HG02938 (cell line): ENCODE results near the gene TYK2.
"Not testable (repeated sequence)": the region's sequence is repeated elsewhere in the genome, so short reads cannot be mapped to it uniquely, and the experiment has no call there.

Experiments used
- ATAC-seq: cut with Tn5 transposase; IDR thresholded peaks from one replicate; pipeline ENCODE4 v1.9.1; 2021; ENCODE audit warnings: mild to moderate bottlenecking, moderate library complexity; ENCODE audit not compliant: unreplicated experiment

Gene TYK2

DNA sequence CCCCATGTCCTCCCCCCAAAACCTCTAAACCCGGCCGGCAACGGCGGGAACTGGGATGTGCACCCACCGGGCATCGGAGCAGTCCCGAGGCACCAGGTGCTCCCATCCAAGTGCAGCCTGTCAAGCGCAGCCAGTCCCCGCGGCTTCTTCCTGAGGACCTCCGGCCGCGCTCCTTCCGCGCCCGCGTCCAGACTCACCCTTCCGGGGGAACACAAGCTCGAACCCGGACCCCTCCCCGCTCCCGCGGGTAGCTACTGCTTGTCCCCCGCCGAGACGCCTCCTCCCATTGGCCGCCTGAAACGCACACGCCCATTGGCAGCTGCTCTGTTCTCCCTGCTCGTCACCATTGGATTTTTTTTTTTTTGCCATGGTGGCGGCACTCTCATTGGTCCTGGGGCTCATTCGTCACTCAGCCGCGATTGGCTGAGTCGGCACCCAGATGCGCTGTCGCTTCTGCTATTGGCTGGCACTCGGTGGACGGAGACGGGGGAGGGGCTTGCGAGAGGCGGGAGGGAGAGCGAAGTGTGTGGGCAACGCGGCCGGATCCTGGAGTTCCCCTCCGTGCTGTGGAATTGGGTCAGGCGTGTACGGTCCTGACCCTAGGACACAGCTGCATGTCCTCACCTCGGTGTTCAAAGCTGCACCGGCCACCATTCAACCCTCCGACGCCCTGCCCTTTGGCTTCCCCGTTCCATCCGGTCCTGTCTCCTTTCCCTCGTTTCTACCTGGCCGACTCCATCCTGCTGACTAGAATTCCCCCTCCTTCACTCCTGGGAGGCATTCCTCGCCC is at the start of gene TYK2:
TSS of gene TYK2 (minus strand) at position 260 of the 790 bp plus-strand sequence. CDS start 2,166 bp downstream, outside the sequence.
- peak; percentile 84 for ATAC-seq

DNA sequence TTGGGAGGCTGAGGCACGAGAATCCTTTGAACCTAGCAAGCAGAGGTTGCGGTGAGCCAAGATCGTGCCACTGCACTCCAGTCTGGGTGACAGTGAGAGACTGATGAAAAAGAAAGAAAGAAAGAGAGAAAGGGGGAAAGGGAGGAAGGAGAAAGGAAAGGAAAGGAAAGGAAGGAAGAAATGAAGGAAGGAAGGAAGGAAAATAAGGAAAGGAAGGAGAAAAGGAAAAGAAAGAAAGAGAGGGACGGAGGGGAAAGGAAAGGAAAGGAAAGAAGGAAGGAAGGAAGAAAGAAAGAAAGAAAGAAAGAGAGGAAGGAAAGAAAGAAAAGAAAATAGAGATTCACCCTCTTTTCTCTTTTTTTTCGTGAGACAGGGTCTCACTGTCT is 48.6 kb upstream of the TYK2 start:
- ATAC-seq: no peak

DNA sequence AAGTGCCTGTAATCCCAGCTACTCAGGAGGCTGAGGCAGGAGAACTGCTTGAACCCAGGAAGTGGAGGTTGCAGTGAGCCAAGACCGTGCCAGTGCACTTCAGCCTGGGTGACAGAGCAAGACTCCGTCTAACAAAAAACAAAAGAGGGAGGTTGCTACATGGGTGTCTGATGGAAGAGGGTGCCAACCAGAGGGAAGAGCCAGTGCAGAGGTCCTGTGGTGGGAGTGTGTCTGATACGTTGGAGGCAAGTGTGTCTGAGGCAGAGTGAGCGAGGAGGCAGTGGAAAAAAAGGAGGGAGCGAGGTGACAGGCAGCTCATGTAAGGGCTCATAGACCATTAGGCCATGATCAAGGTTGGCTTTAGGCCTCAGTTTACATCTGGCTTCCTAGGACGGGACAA is 46.8 kb upstream of the TYK2 start:
- no peak for ATAC-seq

DNA sequence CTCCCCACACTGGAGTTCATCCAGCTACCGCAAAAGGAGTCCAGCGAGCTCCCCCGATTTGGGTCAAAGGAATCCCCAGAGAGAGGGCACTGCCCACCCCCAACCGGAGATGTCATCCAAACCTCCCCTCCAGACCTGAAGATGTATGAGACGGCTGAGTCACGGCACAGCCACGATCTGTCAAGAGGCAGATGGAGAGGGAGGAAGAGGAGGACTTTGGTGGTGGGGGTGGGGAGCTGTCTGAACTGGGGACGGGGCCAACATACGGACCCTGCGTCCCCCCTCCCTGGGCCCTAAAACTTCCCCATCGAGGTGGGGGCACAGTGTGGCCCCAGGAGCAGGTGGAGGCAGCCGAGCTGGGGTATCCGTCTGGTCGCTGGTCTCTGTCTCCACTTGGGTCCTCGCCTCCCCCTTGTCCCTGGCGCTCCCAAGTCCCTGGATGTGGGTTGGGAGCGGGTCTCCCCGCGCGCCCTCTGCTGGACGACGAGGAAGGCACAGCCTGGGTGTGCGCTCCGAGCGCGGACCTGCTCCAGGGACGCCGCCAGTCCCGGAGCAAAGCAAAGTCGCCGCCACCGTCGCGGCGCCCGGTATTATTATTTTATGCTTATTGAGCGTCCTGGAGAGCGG is 43.8 kb upstream of the TYK2 start:
- no peak for ATAC-seq

DNA sequence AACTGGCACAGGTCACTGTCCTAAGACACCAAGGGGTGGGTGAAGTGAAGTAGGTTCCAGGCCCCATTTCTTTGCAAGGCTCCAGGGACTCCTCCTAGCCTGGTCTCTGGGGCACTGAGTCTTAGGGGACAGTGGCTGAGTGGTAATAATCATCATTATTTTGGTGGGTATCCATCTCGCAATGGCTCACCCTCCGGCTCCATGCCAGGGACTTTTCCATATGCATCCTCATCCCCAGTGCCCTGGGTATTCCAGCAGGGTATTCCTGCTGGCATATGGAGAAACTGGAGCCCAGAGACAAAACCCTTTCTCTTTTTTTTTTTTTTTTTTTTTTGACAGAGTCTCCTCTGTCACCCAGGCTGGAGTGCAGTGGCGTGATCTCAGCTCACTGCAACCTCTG is 42.5 kb upstream of the TYK2 start:
- ATAC-seq: no peak

DNA sequence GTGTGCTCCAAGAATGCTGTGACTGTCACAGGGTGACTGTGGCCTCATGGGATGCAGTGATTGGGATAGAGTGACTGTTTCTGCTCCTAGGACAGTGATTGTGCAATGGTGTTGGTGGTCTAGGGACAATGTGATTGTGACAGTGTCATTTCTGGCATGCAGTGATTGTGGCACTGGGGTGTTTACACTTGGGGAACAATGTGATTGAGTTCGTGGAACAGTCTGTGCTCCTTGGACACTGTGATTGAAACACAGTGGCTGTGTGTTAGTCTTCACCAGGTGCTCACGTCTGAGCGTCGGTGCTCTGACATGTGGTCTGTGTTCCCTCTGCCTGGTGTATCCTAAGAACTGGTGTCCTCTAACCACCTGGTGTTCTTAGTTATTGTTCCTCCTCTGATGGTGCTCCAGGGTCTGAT is 41.7 kb upstream of the TYK2 start:
- ATAC-seq: no peak

DNA sequence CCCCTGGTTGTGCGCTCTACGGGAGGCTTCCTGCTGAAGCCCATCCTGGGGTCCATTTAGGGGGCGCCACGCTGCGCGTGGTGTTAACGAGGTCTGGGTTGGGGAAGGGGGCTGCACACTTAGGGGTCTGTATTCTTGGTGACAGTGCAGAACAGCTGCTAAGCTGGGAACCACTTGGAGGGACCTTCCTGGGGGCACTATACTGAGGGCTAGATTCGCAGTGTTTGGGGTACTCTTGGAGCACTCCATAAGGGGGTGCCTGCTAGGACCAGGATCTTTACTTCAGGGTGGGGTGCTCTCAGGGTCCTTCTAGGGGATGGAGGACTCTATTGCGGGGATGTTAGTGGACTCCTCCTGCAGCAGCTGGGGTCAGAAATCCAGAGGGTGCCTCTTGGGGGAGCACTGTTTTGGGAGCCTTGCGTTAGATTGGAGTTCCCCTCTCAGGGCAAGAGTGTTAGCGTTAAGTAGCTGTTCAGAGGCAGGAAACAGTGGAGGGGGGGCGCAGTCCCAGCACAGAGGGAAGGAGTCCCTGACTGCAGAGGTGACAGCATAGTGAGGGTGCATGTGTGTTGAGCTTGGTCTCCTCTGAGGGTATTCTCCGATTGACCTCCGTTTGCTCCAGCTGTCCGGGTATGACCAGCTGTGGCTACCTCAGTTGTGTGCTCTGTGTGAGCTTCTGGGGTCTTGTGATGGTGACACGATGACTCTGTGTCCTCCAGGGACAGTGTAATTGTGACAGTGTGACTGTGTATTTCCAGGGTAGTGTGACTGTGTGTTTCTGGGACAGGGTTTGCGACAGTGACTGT is 41.1 kb upstream of the TYK2 start:
- ATAC-seq: no peak

DNA sequence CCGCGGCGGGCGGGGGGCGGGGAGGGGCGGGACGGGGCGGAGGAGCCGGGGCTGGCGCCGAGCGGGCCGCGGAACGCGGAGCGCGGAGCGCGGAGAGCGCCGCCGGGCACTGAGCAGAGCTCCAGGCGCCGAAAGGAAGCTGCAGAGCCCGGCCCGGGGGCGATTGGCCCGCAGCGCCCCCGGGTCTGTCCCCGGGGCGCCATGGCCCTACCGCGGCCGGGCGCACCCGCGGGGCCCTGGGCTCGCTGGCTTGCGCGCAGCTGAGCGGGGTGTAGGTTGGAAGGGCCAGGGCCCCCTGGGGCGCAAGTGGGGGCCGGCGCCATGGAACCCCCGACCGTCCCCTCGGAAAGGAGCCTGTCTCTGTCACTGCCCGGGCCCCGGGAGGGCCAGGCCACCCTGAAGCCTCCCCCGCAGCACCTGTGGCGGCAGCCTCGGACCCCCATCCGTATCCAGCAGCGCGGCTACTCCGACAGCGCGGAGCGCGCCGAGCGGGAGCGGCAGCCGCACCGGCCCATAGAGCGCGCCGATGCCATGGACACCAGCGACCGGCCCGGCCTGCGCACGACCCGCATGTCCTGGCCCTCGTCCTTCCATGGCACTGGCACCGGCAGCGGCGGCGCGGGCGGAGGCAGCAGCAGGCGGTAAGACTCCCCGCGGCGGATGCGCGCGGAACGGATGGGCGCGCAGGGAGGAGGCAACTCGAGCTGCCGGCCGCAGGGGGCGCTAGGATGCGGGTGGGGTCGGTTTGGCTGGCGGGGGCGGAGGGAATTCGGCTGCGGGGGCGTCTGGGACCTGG is 40.3 kb upstream of the TYK2 start, which contains the start of gene PDE4A:
TSS of gene PDE4A (plus strand) at position 95 of the 796 bp plus-strand sequence. CDS start at position 322, 227 bp downstream.
- ATAC-seq: no peak

DNA sequence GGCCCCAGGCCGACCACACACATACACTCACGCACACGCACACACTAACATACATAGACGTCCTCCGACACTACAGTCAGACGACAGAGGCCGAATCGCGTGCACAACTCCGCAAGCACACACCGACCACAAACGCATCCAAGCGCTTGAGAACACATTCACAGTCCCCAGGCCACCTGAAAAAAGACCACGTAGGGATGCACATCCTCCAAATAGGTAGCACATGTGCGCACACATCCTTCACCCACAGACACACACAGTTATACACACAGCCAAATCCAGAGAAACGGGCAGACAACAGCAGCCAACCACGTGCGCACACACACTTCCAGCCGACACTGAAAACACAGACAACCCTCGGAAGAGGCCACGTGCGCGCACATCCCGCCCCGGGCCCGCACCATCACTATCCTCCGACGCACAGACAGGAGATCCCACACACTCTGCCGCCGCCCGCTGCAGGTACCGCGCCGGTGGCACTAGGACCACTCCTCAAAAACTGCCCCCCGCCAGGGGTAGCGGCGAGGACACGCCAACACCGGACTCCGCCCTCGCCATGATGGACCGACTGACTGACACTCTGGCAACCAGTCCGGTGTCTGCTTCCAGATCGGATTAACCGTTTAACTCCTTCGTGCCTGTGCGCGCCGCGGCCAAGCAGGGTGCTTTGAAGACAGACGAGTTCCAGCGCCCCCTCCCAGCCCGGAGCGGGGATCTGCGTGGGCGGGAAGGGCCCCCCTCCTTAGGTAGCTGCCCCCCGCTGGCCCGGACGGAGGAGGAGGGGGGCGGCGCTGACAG is 39.5 kb upstream of the TYK2 start:
- no peak for ATAC-seq

DNA sequence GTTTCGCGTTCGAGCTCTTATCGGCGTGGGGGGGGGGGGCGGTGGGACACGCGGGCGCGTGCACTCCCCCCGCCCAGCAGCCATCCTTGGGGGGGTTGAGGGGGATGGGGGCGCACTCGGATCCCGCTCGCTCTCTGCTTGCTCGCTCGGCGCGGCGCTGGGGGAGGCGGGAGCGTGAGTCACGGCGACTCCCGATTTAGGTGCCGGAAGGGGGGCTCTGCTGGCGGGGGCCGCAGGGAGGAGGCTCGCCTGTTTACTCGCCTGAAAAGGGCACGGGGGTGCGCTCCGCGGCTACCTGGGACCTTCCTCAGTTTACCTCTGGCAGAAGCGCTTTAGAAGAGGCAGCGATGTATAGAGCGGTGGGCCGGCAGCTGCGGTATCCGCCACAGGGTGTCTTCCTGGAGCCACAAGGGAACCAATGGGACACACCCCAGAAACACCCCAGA is 38.9 kb upstream of the TYK2 start:
- ATAC-seq: no peak

DNA sequence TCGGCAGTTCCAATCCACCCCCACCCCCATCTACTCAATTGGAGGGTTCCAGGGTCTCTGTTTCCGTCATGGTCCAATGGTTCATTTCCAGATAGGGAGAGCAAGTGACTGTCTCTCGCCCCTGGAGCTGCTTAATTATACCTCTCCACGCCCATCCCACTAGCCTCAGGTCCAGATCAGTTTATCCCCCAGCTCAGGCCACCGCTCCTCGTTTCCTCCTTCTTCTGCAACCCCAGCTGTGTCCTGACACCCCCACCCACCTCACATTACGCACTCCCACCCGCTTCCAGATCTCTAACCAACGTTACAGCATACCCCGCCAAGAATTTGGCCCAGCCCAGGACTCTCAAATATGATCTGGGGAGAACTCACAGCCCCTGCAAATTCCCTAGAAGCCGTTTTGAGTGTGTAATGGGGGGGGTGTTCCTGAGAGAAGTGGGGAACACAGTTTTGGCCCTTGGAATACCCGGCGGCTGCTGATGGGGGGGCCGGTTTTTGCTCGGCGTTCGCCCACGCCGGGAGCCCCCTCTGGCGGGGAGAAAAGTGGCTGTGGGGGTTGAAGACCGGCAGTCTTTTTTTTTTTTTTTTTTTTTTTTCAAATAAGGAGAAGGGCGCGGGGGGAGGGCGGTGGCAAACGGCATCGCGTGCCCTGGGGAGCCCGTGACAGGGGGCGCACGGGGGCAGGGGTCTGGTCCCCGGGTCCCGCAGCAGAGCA is 38.3 kb upstream of the TYK2 start:
- no peak for ATAC-seq

DNA sequence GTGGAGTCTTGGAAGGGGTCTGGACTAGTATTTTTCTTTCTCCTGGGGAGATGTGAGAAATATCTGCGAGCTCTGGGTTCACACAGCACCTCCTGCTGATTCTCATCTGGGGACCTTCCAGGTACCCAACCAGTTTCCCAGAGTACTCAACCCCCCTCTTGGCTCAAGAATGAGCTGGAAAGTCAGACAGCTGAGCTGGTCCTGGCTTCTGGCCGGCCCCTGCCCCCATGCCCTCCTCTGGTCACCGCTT is 37.8 kb upstream of the TYK2 start:
- ATAC-seq: no peak

DNA sequence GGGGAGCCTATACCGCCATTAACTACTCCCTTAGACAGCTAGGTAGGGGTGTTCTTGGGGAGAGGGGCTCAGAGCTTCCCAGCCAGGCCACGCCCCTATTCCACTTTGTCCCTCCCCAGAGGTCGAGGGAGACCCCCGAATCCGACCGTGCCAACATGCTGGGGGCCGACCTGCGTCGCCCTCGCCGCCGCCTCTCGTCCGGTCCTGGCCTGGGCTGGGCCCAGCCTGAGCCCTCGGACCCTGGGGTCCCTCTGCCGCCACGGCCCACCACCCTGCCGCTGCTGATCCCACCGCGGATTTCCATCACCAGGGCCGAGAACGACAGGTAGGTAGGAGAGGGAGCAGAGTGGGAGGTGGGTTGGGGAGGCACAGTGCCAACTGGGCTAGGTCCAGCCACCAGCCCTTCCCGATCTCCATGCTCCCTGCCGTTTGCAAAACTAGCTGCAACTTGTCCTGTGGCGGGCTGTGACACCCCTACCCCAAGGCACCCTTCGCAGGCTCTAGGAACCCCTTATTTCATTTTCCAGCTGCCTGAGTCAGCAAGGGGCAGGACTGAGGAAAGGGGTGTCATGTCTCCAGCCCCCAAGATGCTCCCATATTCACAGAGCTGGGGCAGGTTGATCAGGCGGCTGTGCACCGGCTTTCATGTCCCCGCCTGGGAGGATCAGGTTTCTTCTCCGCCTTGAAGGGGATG is 37.3 kb upstream of the TYK2 start:
- ATAC-seq: no peak

DNA sequence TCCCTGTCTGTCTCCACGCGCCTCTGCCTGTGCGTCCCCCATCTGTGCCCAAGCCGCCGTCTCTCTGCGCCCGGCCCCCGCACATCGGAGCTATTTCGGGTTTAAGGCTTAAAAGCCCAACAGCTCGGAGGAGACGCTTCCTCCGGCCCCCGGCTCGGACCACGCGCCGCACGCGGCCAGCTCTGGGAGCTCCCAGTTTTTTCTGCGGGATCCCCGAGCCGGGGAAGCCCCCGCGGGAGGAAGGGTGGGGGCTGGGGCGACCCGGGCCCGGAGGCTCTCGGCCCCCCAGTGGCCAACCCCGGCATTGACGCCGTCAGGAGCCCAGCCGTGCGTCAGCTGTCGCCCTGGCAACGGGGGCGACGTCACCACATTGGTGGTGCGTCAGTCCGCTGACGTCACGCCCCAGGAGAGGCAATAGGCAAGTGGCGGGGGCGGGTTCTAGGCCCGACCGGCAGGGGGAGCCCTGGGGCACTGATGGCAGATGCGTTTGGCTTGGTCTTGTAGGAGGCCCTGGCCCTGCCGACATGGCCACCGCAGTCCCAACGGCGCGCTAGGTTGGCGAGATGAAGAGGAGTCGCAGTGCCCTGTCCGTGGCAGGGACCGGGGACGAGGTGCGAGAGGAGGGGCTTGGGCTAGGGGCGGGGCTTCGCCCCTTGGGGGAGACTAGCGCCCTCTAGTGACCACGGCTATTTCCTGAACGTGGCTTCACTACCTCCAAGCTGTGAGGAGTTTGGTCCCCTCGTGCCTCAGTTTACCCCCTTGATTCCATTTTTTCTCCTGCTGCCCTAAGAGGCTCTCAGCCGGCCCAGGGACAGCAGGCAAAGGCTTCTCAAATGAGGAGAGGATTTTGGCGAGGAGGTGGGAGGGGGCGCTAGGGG is 36.2 kb upstream of the TYK2 start:
- peak; percentile 34 for ATAC-seq

DNA sequence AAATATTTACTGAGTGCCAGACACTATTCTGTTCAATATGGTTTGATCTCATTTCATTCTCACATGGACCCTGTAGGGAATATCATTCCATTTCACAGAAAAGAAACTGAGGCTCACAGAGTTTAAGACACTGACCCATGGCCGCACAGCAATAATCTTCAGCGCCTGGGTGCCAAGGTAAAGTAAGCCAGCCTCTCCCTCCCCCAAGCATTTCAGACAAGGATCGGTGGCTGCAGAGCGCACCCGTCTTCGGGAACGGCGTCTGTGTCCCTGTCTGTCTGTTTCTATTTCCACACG is 35.7 kb upstream of the TYK2 start:
- no peak for ATAC-seq

DNA sequence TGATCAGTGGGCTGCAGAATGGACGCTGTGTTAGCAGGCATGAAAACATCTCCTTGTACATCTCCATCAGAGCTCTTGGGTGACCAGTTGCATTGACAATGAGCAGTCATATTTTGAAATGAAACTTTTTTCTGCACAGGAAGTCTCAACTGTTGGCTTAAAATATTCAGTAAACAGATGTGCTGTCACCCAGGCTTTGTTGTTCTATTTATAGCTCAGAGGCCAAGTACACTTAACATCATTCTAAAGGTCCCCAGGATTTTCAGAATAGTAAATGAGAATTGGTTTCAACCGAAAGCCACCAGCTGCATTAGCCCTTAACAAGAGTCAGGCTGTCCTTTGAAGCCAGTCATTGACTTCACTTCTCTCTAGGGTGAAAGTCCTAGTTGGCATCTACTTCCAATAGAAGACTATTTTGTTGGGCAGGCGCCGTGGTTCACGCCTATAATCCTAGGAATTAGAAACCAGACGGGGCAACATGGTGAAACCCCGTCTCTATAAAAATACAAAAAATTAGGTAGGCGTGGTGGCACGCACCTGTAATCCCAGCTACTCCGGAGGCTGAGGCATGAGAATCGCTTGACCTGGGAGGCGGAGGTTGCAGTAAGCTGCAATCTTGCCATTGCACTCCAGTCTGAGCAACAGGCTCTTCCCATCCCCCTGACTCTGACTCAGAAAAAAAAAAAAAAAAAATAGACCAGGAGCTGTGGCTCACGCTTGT is 32.0 kb upstream of the TYK2 start:
- peak; percentile 57 for ATAC-seq

DNA sequence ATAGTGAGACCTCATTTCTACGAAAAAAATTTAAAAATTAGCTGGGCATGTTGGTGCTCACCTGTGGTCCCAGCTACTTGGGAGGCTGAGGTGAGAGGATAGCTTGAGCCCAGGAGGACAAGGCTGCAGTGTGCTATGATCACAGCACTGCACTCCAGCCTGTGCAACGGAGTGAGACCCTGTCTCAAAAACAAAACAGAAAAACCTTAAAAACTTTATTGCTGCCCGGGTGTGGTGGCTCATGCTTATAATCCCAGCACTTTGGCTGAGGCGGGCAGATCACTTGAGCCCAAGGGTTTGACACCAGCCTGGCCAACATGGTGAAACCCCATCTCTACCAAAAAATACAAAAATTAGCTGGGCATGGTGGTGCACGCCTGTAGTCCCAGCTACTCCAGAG is 30.9 kb upstream of the TYK2 start:
- not testable (repeated sequence) for ATAC-seq
